Activated naive CD8-positive, alpha-beta T cell treated with anti-CD3 and anti-CD28 coated beads for 36 hours (primary cell): ENCODE data around the gene TBX4. TPM values are rescaled to one million over a fixed set of nuclear protein-coding genes. Genes with fewer than 3 reads are reported as not detected.

Experiments
- DNase-seq: peaks from one replicate; pipeline ENCODE4 v3.0.0; 2021
- H3K27ac Mint-ChIP-seq: one replicate; pipeline ENCODE4 v1.8.0; 2022; ENCODE audit warnings: mild to moderate bottlenecking, moderate library complexity, mixed read lengths
- H3K27me3 Mint-ChIP-seq: one replicate; pipeline ENCODE4 v1.8.0; 2022; ENCODE audit warnings: mild to moderate bottlenecking, mixed read lengths
- H3K36me3 Mint-ChIP-seq: one replicate; pipeline ENCODE4 v1.8.0; 2021; ENCODE audit warnings: mild to moderate bottlenecking, mixed read lengths
- H3K4me1 Mint-ChIP-seq: one replicate; pipeline ENCODE4 v1.8.0; 2021; ENCODE audit warnings: mixed read lengths
- H3K4me3 Mint-ChIP-seq: one replicate; pipeline ENCODE4 v1.8.0; 2022; ENCODE audit warnings: mild to moderate bottlenecking, moderate library complexity, mixed read lengths
- H3K9me3 Mint-ChIP-seq: one replicate; pipeline ENCODE4 v1.8.0; 2022; ENCODE audit warnings: mixed read lengths
- total RNA-seq, 2 experiments: library from RNA; stranded (reverse); gene quantifications; one replicate each; pipeline ENCODE4 v1.2.3, GENCODE V29; 2021

TBX4 gene
- total RNA-seq = not detected

GRCh38 chr17:61452301-61453290 lies at the start of gene TBX4:
TBX4 (plus strand) TSS chr17:61452422; CDS start chr17:61456491, 4,069 bp downstream.
- no peak within 1 kb of the TSS for H3K27ac Mint-ChIP-seq
- H3K9me3 Mint-ChIP-seq = no peaks in the 10 kb centered on the region
- H3K36me3 Mint-ChIP-seq = no peaks in the 10 kb centered on the region
- no peak for DNase-seq
- peaks cover 73% of the 10 kb centered on the region for H3K27me3 Mint-ChIP-seq
- H3K4me1 Mint-ChIP-seq = peaks cover 17% of the 10 kb centered on the region
- H3K4me3 Mint-ChIP-seq = peak within 1 kb of the TSS; percentile 40

- peaks cover 84% of the 10 kb centered on the region for H3K27me3 Mint-ChIP-seq
- H3K27ac Mint-ChIP-seq = no peak overlapping the region
- H3K36me3 Mint-ChIP-seq = no peaks in the 10 kb centered on the region
- H3K4me3 Mint-ChIP-seq = peak overlapping the region; percentile 63
- H3K9me3 Mint-ChIP-seq = no peaks in the 10 kb centered on the region
- no peak for DNase-seq
- H3K4me1 Mint-ChIP-seq = peaks cover 24% of the 10 kb centered on the region
Measured at GRCh38 chr17:61402978-61403800, 49.0 kb upstream of the TBX4 start.

GRCh38 chr17:61403801-61404662 lies 48.2 kb upstream of the TBX4 start:
- no peak overlapping the region for H3K27ac Mint-ChIP-seq
- peaks cover 25% of the 10 kb centered on the region for H3K4me1 Mint-ChIP-seq
- DNase-seq = no peak
- no peaks in the 10 kb centered on the region for H3K36me3 Mint-ChIP-seq
- H3K4me3 Mint-ChIP-seq = peak overlapping the region; percentile 14
- H3K9me3 Mint-ChIP-seq = no peaks in the 10 kb centered on the region
- H3K27me3 Mint-ChIP-seq = peaks cover 85% of the 10 kb centered on the region

- DNase-seq = no peak
- Mint-ChIP-seq H3K4me1 (peaks cover 25% of the 10 kb centered on the region), H3K36me3 (no peaks in the 10 kb centered on the region), H3K9me3 (no peaks in the 10 kb centered on the region), H3K27me3 (peaks cover 83% of the 10 kb centered on the region), H3K4me3 (no peak overlapping the region), H3K27ac (no peak overlapping the region)
Measured at GRCh38 chr17:61404663-61404912, 47.6 kb upstream of the TBX4 start.

GRCh38 chr17:61404913-61405685 lies 47.1 kb upstream of the TBX4 start:
- Mint-ChIP-seq H3K36me3 (no peaks in the 10 kb centered on the region), H3K9me3 (no peaks in the 10 kb centered on the region), H3K27ac (no peak overlapping the region), H3K4me1 (peaks cover 28% of the 10 kb centered on the region), H3K27me3 (peaks cover 87% of the 10 kb centered on the region), H3K4me3 (peak overlapping the region; percentile 43)
- DNase-seq = no peak

- Mint-ChIP-seq H3K36me3 (no peaks in the 10 kb centered on the region), H3K4me3 (no peak overlapping the region), H3K4me1 (peaks cover 31% of the 10 kb centered on the region), H3K27me3 (peaks cover 87% of the 10 kb centered on the region), H3K27ac (no peak overlapping the region), H3K9me3 (no peaks in the 10 kb centered on the region)
- DNase-seq = no peak
Measured at GRCh38 chr17:61405686-61406536, 46.3 kb upstream of the TBX4 start.

- Mint-ChIP-seq H3K27ac (no peak overlapping the region), H3K27me3 (peaks cover 84% of the 10 kb centered on the region), H3K4me1 (peaks cover 28% of the 10 kb centered on the region), H3K4me3 (no peak overlapping the region), H3K36me3 (no peaks in the 10 kb centered on the region), H3K9me3 (no peaks in the 10 kb centered on the region)
- DNase-seq = no peak
Measured at GRCh38 chr17:61406537-61406845, 45.7 kb upstream of the TBX4 start.

GRCh38 chr17:61406971-61407911 lies 45.0 kb upstream of the TBX4 start:
- H3K4me1 Mint-ChIP-seq = peaks cover 28% of the 10 kb centered on the region
- no peaks in the 10 kb centered on the region for H3K9me3 Mint-ChIP-seq
- no peak for DNase-seq
- H3K36me3 Mint-ChIP-seq = no peaks in the 10 kb centered on the region
- H3K27ac Mint-ChIP-seq = no peak overlapping the region
- peaks cover 78% of the 10 kb centered on the region for H3K27me3 Mint-ChIP-seq
- H3K4me3 Mint-ChIP-seq = no peak overlapping the region

GRCh38 chr17:61408151-61409041 lies 43.8 kb upstream of the TBX4 start:
- H3K27me3 Mint-ChIP-seq = peaks cover 71% of the 10 kb centered on the region
- no peak for DNase-seq
- H3K4me1 Mint-ChIP-seq = peaks cover 17% of the 10 kb centered on the region
- H3K27ac Mint-ChIP-seq = no peak overlapping the region
- no peaks in the 10 kb centered on the region for H3K9me3 Mint-ChIP-seq
- peak overlapping the region; percentile 25 for H3K4me3 Mint-ChIP-seq
- no peaks in the 10 kb centered on the region for H3K36me3 Mint-ChIP-seq

- peaks cover 12% of the 10 kb centered on the region for H3K4me1 Mint-ChIP-seq
- peaks cover 65% of the 10 kb centered on the region for H3K27me3 Mint-ChIP-seq
- peak; percentile 61 for DNase-seq
- H3K27ac Mint-ChIP-seq = no peak overlapping the region
- H3K36me3 Mint-ChIP-seq = no peaks in the 10 kb centered on the region
- H3K4me3 Mint-ChIP-seq = peak overlapping the region; percentile 57
- H3K9me3 Mint-ChIP-seq = no peaks in the 10 kb centered on the region
Measured at GRCh38 chr17:61409301-61410112, 42.7 kb upstream of the TBX4 start.

- H3K4me1 Mint-ChIP-seq = peaks cover 12% of the 10 kb centered on the region
- peak overlapping the region; percentile 48 for H3K4me3 Mint-ChIP-seq
- no peaks in the 10 kb centered on the region for H3K36me3 Mint-ChIP-seq
- DNase-seq = peak; percentile 78
- no peaks in the 10 kb centered on the region for H3K9me3 Mint-ChIP-seq
- H3K27me3 Mint-ChIP-seq = peaks cover 59% of the 10 kb centered on the region
- H3K27ac Mint-ChIP-seq = no peak overlapping the region
Measured at GRCh38 chr17:61410141-61411010, 41.8 kb upstream of the TBX4 start.
